Upper lobe of left lung (tissue), 6 donors: Measurements from ENCODE around the gene LRCH1. TPM values are rescaled to one million over a fixed set of nuclear protein-coding genes. Genes with fewer than 3 reads are reported as not detected.

ENCODE experiments used
- ATAC-seq, 2 donors: fragments of 200-7000 bp; cut with Tn5 transposase; one replicate each; pipeline ENCODE4 v1.9.1; 2022; ENCODE audit warnings: mild to moderate bottlenecking in 2 of 2, moderate library complexity in 2 of 2; ENCODE audit not compliant: low FRiP score in 2 of 2
- DNase-seq, 2 donors: peaks; one replicate each; pipeline ENCODE4 v3.0.0-alpha.2; 2019 to 2020
- H3K27ac ChIP-seq, 4 donors: fragments of 200-600 bp; sonication (generic); one replicate each; pipeline ENCODE4 v1.5.1; 2016 to 2019
- H3K27me3 ChIP-seq, 4 donors: fragments of 200-600 bp; sonication (generic); one replicate each; pipeline ENCODE4 v1.5.1; 2017 to 2019
- H3K36me3 ChIP-seq, 4 donors: fragments of 200-600 bp; sonication (generic); one replicate each; pipeline ENCODE4 v1.5.1; 2016 to 2019
- H3K4me1 ChIP-seq, 4 donors: fragments of 200-600 bp; sonication (generic); one replicate each; pipeline ENCODE4 v1.5.1; 2018 to 2019
- H3K4me3 ChIP-seq, 4 donors: fragments of 200-600 bp; sonication (generic); one replicate each; pipeline ENCODE4 v1.5.1; 2017 to 2019; ENCODE audit warnings: mild to moderate bottlenecking in 2 of 4, moderate library complexity in 1 of 4
- H3K9me3 ChIP-seq, 4 donors: fragments of 200-600 bp; sonication (generic); one replicate each; pipeline ENCODE4 v1.5.1; 2018 to 2019
- CTCF ChIP-seq, 6 experiments: fragments of 450-650 bp in 4 of 6; fragments of 200-600 bp in 2 of 6; sonication (generic) in 2 of 6; IDR thresholded peaks; one replicate each; pipeline ENCODE4 v1.5.1; 2016 to 2019; ENCODE audit warnings: antibody characterized with exemption in 6 of 6
- EP300 ChIP-seq, 4 donors: sonication (generic); formaldehyde crosslinking; IDR thresholded peaks; one replicate each; pipeline ENCODE4 v1.5.1; 2017; ENCODE audit warnings: antibody characterized with exemption in 4 of 4, control low read depth in 2 of 4
- POLR2A ChIP-seq, 4 donors: fragments of 450-650 bp; IDR thresholded peaks; one replicate each; pipeline ENCODE4 v1.5.1; 2016 to 2017; ENCODE audit warnings: antibody characterized with exemption in 4 of 4, mild to moderate bottlenecking in 2 of 4
- POLR2AphosphoS5 ChIP-seq, 2 donors: sonication (generic); formaldehyde crosslinking; IDR thresholded peaks; one replicate each; pipeline ENCODE4 v1.5.1; 2017; ENCODE audit warnings: antibody characterized with exemption in 2 of 2
- WGBS, 2 donors: methylation state at CpG; one replicate each; pipeline ENCODE4 v1.1.5; 2017 to 2018; 5-methylcytosine and 5-hydroxymethylcytosine counted together
- small RNA-seq, 4 donors: library from RNA; depleted of rRNA; stranded (forward); fragments of <200 nt; gene quantifications; one replicate each; pipeline ENCODE3, GENCODE V24; 2016
- total RNA-seq, 6 donors: library from RNA; depleted of rRNA in 4 of 6; stranded (reverse); fragments of >200 nt in 4 of 6; gene quantifications; one replicate each; pipeline versions ENCODE4 v1.1.0 to v1.2.1, GENCODE V29; 2016 to 2021
- donor health status: DM: no; HTN: no; CAD: no; lungs with moderate emphysema.
- donor health status: DM: no; HTN: yes; CAD: no; lungs with severe emphysema.

Gene LRCH1
- total RNA-seq, 6 donors from 2014 or later = 17.2 to 27.0 (median 22.7) TPM

GRCh38 chr13:46799139-46799538 is 246.2 kb downstream of the LRCH1 start:
- TF ChIP-seq POLR2A (IDR thresholded peaks at IDR 0.05) = no peak
- TF ChIP-seq EP300 (IDR thresholded peaks at IDR 0.05) = no peak
- TF ChIP-seq POLR2AphosphoS5 (IDR thresholded peaks at IDR 0.05) = no peak
- no peak for TF ChIP-seq CTCF (IDR thresholded peaks at IDR 0.05)
- WGBS, 2 donors = 36 to 65% methylated on average over 4 of the region's 4 CpGs

GRCh38 chr13:46801858-46802257 is 248.9 kb downstream of the LRCH1 start:
- TF ChIP-seq POLR2A (IDR thresholded peaks at IDR 0.05) (no peak), EP300 (IDR thresholded peaks at IDR 0.05) (no peak)
- no peaks in the 10 kb centered on the region for H3K9me3 ChIP-seq
- H3K4me3 ChIP-seq = no peak overlapping the region
- H3K36me3 ChIP-seq = no peaks in the 10 kb centered on the region
- H3K27ac ChIP-seq = no peak overlapping the region
- 45 to 58% methylated on average over 1 of the region's 1 CpG for WGBS, 2 donors
- ATAC-seq = no peak
- no peak for DNase-seq
- H3K27me3 ChIP-seq = no peaks in the 10 kb centered on the region
- peaks cover 0 to 11% (median 6%) of the 10 kb centered on the region in 4 donors for H3K4me1 ChIP-seq

More at GRCh38 chr13:46799139-46799538, 246.2 kb downstream of the LRCH1 start:
- Histone ChIP-seq H3K9me3 (no peaks in the 10 kb centered on the region), H3K4me3 (no peak overlapping the region), H3K27me3 (no peaks in the 10 kb centered on the region), H3K4me1 (peaks cover 20 to 33% (median 26%) of the 10 kb centered on the region in 4 donors), H3K36me3 (no peaks in the 10 kb centered on the region), H3K27ac (no peak overlapping the region)
- no peak for DNase-seq
- no peak for ATAC-seq

Small RNA genes lying within 50 kb of the gene (small RNA-seq; reads per million reads assigned to genes)
- gene AL359880.1 = 0 reads per million in 4 donors

Other genes with a start within 250 kb of the LRCH1 start
- 1 to 10 TPM; 1.8 to 5.4 (median 5.0) TPM for gene RUBCNL, start 165.9 kb upstream of the LRCH1 start, total RNA-seq
- 100 to 1,000 TPM in 1 of 6 donors, 10 to 100 TPM in 5; 29.3 to 103 (median 82.1) TPM for gene ESD, start 244.0 kb downstream of the LRCH1 start, total RNA-seq